HUDEP-2 (cell line): ENCODE measurements around the gene THRAP3.
"Not testable (repeated sequence)": the region's sequence is repeated elsewhere in the genome, so short reads cannot be mapped to it uniquely, and the experiment has no call there.

Experiments
- DNase-seq, 76 experiments: peaks; one replicate each; lab custom pipeline; 2025; ENCODE audit not compliant: unreplicated experiment in 76 of 76; lab: John Stamatoyannopoulos, UW

Gene THRAP3

DNA sequence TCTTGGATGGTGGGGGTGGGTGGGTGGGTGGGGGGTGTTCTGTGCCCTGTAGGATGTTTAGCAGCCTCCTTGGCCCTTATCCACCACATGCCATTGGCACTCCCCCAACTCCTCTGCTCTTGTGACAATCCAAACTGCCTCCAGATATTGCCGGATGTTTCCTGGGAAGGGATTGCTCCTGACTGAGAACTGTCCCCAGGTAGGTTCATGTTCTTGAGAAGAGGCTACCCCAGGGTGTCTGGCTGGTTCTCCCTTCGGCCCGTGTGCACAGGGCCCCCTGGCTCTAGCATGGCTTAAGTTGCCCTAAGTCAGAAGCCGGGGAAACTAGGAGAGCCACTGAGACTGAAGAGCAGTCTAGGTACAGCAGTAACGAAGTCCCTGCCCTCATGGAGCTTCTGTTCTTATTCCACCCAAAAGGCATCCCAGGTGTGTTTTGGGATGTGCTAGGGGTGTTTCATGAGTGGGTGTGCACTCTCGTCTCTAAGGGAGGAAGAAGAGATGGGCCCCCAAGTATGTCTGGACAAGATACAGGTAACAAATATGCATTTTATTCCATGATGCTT lies 19.8 kb upstream of the THRAP3 start:
- DNase-seq: peak in 1 of 76 experiments; percentile 1

DNA sequence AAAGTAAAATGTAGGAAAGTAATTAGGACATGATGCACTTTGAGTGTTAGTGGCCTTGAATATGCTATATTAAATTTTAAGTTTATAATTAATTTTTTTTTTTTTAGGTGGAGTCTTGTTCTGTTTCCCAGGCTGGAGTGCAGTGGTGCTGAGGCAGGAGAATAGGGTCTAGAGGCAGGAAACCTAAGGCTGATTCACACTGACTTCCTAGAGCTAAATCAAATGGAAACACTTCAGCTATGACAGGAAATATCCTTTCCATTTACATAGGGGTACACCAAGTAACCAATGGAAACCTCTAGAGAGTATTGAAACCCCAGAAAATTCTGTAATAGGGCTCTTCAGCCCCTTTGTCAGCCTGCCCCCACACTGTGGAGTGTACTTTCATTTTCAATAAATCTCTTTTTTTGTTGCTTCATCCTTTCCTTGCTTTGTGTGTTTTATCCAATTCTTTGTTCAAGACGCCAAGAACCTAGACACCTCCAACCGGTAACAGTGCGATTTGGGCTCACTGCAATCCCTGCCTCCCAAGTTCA lies 17.9 kb upstream of the THRAP3 start:
- DNase-seq: no peak

DNA sequence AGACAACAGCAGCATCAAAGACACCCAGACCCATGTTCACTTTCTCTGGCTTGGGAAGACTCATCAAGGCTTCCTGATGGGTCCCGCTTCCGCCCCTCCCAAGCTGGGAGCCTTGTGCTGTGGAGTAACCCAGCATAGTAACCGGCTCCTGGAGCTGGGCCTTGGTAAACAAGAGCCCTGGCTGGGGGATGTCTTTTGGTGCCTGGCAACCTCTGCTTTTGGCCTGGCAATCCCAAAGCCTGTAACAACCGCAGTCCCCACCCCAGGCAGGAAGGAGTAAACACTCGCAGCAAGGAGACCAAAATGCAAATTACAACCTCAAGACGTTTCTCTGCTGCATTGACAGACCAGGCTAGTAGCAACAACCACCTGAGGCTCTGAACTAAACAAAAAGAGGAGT lies 16.9 kb upstream of the THRAP3 start:
- no peak for DNase-seq

DNA sequence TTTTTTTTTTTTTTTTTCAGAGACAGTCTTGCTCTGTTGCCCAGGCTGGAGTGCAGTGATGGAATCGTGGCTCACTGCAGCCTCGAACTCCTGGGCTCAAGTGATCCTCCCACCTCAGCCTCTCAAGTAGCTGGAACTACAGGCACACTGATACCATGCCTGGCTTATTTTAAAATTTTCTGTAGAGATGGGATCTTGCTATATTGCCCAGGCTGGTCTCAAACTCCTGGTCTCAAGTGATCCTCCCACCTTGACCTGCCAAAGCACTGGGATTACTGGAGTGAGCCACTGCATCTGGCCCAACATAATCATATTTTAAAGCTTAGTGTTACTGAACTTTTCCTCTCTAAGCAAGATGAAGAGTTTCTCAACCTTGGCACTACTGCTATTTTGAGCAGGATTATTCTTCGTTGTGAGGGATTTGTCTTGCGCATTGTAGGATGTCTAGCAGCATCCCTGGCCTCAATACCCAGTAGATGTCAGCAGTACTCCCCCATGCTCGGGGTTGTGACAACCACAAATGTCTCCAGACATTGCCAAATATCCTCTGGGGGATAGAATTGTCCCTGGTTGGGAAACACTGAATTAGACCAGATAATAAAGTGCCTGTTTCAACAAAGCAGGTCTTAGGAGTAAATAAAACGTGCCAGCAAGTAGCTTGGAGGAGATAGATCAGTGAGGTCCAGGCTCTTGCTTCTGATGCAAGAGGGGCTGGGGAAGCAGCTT lies 15.1 kb upstream of the THRAP3 start:
- no peak for DNase-seq

DNA sequence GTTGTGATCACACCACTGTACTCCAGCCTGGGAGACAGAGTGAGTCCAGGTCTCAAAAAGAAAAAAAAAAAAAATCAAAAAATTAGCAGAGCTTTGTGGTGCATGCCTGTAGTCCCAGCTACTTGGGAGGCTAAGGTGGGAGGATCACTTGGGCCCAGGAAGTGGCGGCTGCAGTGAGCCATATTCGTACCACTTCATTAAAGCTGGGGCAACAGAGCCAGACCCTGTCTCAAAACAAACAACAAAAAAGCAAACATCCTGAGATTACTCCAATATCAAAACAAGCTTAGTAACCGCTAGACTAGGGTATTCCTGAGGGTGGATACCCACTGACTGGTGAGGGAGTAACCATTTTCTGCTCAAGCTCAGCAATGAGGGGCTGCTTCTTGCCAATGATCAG lies 12.9 kb upstream of the THRAP3 start:
- no peak for DNase-seq

DNA sequence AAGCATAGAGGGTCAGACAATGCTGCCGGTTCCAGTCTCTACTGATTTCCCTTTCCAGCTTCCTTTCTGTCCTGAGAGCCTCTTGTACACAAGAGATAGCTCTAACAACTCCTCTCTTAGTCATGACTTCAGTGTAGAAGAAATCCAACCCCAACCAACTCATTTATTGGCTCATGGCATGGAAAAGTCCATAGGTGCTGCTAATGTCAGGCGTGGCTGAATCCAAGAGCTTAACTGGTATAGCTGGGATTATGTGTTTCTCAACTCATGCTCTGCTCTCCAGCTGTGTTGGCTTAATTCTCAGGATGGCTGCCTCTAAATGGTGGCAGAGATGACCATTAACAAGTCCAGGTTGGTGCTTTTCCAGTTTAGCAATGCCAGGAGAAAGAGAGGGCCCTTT lies 12.4 kb upstream of the THRAP3 start:
- no peak for DNase-seq

DNA sequence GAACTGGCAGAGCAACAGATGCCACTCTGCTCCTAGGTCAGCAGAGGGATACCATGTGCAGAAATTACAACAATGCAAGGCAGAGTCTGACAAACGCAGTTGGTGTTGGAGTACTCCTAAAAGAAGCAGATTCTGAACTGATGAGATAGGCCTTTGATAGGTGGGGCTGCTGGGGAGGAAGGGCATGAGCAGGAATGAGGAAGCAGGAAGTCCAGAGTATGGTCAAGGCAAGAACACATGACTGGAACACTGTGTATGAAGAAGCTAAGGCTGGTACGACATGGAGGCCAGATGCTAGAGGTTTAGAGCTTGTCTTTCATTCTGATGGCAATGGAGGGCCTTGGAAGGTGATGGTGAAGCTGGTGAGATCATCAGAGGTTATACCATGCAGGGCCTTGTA lies 11.5 kb upstream of the THRAP3 start:
- DNase-seq: peak in 16 of 76 experiments; percentile 1 to 42 (median 10)

DNA sequence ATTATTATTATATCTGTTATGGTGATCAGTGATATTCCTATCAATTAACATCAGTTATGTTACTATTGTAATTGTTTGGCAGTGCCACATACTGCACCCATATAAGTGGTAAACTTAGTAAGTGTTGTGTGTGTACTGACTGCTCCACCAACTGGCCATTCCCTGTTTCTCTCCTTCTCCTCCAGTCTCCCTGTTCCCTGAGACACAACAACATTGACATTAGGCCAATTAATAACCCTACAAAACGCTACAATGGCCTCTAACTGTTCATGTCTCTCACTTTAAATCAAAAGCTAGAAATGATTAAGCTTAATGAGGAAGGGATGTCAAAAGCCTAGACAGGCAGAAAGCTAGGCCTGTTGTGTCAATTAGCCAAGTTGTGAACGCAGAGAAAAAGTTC lies 6.6 kb upstream of the THRAP3 start:
- DNase-seq: peak in 1 of 76 experiments; percentile 8

DNA sequence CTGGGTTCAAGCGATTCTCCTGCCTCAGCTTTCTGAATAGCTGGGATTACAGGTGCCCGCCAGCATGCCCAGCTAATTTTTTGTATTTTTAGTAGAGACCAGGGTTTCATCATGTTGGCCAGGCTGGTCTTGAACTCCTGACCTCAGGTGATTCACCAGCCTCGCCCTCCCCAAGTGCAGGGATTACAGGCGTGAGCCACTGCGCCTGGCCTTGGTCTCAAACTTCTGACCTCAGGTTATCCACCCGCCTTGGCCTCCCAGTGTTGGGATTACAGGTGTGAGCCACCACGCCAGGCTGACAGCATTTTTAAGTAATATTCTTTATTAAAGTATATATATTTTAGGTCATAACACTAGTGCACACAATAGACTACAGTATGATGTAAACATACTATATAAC lies 2.3 kb upstream of the THRAP3 start:
- DNase-seq: not testable (repeated sequence)

DNA sequence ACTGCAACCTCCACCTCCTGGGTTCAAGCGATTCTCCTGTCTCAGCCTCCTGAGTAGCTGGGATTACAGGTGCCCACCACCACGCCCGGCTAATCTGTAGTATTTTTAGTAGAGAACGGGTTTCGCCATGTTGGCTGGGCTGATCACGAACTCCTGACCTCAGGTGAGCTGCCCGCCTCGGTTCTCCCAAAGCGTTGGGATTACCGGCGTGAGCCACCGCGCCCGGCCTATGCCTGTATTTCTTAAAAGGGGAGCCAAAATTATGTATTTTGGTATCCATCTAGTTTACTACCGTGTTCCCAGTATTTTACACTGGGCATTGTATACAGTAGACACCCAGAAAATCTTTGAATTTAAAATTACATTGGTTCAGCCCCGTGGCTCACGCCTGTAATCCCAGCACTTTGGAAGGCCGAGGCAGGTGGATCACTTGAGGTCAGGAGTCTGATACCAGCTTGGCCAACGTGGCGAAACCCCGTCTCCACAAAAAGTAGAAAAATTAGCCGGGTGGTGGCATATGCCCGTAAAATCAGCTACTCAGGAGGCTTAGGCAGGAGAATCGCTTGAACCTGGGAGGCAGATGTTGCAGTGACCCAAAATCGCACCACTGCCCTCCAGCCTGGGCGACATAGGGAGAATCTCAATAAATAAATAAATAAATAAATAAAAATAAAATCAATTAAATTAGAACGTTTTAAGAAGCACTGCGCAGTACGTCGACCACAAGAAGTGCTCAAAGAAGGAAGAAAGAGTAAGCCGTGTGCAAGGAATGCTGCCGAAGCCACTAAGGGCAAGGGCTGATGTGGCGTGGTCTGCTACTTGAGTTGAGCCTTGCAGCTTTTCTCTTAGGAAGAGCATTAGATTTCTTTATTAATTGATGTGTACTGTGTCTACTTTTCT lies 1.5 kb upstream of the THRAP3 start:
- DNase-seq: no peak

DNA sequence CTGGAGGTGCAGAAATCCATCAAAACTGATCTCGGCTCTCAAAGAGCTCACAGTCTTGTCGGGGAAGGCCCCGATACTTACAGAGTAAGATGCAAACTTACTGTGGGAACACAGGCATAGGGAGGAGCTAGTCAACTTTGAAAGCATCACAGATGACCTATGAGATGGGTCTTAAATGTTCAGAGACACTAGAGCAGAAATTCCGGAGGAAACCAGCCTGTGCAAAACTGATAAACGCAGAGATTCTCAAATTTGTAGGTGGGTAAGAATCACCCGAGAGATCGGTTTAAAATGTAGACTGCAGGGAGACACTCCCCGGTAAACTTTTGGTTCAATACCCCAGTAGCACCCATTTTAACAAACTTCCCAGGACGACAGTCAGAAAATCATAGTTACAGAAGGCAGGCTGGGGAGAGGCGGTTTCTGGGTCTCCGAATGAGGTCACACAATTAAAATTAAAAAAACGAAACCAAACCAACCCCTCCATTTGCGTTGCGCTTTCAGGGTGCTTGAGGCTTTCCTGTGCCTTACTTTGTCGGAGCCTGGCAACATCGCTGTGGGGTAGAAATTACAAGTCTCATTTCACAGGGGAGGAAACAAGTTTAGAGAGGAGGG lies 755 bp upstream of the THRAP3 start:
- DNase-seq: peak in 36 of 76 experiments; percentile 3 to 72 (median 38)

DNA sequence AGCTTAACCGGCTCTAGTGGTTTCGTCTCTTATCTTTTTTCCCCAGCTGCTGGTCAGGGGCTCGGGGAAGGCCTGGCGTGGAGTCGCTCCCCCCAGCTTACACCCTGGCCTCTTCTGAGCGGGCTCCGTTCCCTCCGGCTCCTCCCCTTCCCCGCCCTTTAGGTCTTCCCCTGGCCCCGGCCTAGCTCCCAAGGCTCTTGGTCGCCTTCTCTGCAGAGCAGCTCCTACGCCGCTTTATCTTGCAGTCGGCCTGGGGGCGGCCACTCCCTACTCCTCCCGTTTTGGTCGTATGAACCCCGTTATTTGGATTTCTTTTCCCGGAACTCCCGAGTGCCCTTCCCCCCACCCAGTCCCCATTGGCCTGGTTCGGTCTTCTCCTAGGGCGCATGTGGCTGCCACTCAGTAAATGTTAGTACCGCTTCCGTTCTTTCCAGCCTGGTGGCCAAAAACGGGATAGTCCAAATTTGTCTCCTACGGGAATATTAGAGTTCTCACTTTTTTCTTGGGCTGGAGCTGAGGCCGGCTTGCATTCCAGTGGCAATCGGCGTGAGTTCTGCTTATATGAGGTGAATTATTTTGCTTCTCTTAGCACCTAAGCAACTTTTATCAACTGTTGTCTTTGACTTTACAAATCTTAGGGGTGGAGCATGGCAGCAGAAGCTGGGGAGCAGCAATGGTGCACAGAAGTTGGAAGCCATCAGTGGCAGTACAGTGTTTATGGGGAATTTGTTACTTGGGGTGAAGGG lies 467 bp downstream of the THRAP3 start:
- DNase-seq: peak in 67 of 76 experiments; percentile 36 to 99 (median 85)

DNA sequence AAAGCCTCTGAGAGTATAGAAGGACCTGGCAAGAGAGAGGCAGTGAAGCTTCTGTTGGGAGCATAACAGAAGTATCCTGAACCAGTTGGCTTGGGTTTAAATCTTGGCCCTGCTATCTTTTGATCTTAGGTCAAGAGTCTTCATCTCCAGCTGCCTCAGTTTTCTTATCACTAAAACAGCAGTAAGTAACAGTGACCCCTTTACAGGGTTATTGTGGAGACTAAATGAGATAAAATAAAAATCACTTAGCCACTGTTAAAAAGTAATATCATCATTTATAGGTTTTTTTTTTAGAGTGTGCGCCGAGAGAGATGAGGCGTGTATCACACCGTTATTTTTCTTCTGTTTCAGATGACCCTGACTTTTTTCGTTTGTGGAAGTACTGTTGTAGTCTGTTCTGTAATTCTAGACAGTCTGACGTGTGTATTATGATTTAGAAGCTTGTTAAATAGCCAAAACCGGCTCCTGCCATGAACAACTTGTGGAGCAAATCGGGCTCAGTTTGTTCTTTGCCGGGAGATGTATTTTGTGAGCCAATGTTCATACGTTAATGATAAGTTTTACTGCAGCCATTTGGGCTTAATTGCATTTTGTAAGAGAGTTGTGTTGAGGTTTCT lies 1.1 kb downstream of the THRAP3 start:
- peak in 3 of 76 experiments; percentile 11 to 29 (median 13) for DNase-seq

DNA sequence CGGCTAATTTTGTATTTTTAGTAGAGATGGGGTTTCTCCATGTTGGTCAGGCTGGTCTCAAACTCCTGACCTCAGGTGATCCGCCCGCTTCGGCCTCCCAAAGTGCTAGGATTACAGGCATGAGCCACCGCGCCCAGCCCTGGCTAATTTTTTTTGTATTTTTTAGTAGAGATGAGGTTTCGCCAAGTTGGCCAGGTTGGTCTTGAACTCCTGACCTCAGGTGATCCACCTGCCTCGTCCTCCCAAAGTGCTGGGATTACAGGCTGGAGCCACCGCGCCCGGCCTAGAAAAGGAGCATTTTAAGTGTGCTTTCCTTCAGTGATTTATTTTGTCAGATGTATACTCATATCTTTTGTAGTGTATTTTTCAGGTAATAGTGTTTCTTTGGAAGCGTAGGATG lies 6.0 kb downstream of the THRAP3 start:
- DNase-seq: not testable (repeated sequence)

DNA sequence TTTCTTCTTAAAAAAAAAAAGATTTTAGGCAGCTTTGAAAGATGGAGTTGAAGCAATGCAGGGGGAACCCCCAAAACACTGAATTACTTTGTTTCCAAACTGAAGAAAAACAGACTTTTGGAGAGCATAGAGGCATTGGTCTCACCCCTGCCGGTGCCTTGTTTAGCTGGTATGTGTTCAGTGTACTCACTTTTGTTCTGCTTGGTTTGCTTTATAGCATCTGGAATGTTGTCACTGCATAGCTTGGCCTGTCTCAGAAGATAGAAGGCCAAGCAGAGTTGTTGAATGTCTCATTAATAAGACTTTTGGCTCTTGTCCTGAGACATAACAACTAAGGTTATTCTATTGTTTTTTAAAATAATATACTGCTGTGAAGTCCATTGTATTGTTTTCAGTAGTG lies 6.9 kb downstream of the THRAP3 start:
- no peak for DNase-seq

DNA sequence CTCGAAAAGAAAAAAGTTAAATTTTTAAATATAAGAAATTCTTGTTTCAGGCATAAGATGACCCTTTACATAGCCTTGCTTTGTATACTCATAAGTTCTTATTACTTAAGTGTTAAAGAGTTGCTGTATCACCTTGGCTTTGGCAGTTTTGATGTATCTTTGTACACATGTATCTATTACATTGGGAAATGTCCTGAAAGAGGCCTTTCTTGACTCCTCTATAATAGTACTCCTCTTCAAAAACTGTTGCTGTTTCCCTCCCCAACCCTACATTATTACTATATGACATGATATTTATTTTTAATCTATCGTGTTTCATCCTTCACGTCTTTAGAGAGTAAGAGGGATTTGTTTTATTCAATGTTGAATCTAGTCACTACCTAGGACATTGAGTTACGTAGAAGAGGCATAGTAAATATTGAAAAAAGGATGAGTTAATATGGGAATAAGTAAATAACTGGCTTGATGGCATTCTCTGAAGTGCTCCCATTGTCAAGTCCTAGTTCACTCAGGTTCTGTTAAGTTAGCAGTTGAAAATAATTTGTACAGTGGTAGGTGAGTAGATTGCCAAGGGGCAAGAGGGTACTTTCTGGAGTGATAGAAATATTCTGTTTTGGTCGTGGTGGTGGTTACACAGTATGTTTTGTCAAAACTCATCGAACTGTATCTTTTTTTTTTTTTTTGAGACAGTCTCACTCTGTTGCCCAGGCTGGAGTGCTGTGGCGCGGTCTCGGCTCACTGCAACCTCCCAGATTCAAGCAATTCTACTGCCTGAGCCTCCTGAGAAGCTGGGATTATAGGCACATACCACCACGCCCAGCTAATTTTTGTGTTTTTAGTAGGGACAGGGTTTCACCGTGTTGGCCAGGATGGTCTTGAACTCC lies 8.2 kb downstream of the THRAP3 start:
- DNase-seq: no peak

DNA sequence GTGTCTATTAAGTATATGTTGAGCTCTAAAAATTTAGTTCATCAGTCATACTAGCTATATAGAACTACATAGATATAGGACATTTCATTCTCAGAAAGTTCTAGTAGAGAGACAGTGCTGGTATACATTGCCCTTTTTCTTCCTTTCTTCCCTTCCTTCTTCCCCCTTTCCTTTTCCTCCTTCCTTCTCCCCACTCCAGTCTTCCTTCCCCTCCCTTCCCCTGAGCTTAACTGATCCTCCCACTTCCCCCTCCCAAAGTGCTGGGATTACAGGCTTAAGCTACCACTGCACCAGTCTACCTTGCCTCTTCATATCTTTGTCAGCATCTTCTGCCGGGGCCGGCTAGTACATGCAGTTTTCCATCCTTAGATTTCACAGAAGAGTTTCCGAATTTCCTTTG lies 12.1 kb downstream of the THRAP3 start:
- no peak for DNase-seq

DNA sequence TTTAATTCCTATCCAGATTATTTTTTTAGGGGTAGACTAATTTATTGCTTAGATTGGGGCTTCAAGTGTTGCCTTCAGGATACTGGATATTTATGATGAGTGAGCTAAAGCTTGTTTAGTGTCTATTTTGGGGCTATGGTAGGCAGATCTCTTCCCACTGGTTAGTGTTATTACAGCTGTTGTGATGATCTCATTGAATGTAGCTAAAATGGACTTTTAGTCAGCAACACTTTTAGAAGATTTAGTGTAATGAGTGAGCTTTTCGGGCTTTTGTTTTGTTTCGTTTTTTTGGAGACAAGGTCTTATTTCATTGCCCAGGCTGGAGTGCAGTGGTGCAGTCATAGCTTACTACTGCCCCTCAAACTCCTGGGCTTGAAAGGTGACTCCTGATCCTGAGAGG lies 14.2 kb downstream of the THRAP3 start:
- DNase-seq: no peak
